Measurements from ENCODE around the gene SMCO2. TPM values are rescaled to one million over a fixed set of nuclear protein-coding genes. Genes with fewer than 3 reads are reported as not detected.

SMCO2 gene
- total and polyA plus RNA-seq, 2 of the 4 experiments (the other 2 are of a cell fraction) = 0.19 TPM; not detected in 1

DNA sequence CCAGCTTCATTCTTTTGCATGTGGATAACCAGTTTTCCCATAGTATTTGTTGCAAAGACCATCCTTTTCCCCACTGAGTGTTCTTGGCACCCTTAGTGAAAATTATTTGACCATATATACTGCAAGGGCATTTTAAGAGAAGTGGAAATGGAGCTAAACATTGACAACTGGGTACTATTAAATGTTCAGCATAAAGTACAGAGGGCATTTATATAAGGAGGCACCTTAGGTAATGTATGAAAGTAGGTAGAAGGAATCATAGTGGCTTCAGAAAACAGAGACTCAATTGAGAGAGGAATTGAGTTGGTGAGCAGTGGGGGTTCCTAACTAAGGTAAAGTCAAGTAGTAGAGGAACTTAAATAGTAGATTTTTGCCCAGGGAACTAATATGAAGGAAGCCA, 34.5 kb upstream of the SMCO2 start:
- no peaks in the 10 kb centered on the region for H3K4me1 ChIP-seq (ENCODE audit: control insufficient read depth, insufficient read depth, low read length)
- H4K91ac ChIP-seq (ENCODE audit: insufficient read depth, low read depth, low read length) = no peak overlapping the region
- intact Hi-C loops (cut with micrococcal nuclease) (no loop called here), dilution Hi-C loops (cut with HindIII; ENCODE audit: low sequenced_read_pairs, unreplicated experiment) (no loop called here), in situ Hi-C loops (cut with MboI; ENCODE audit: low sequenced_read_pairs) (no loop called here)
- no peaks in the 10 kb centered on the region for H3K27me3 ChIP-seq (ENCODE audit: control insufficient read depth, insufficient read depth, low read length)
- ATAC-seq (ENCODE audit: low read depth) = no peak
- DNase-seq = no peak
- no peak overlapping the region for H3K18ac ChIP-seq (ENCODE audit: low read depth, low read length)
- H4K5ac ChIP-seq (ENCODE audit: low read depth, low read length) = no peak overlapping the region
- no TSS peak for BruUV-seq (replicated peaks)
- no peak overlapping the region for H3K23ac ChIP-seq (ENCODE audit: low read depth, low read length)
- no peak overlapping the region for H2AK5ac ChIP-seq (ENCODE audit: low read depth, low read length)
- no peaks in the 10 kb centered on the region for H4K20me1 ChIP-seq (ENCODE audit: insufficient read depth, low read length)
- no peak overlapping the region for H4K8ac ChIP-seq (ENCODE audit: low read depth in 2 of 2, low read length in 2 of 2)
- no peak overlapping the region for H3K9ac ChIP-seq (ENCODE audit: low read depth, low read length)
- H3K4me2 ChIP-seq (ENCODE audit: low read depth, low read length) = no peak overlapping the region
- H2BK15ac ChIP-seq (ENCODE audit: low read depth, low read length) = no peak overlapping the region
- no peaks in the 10 kb centered on the region for H3K9me1 ChIP-seq (ENCODE audit: insufficient read depth, low read length)
- H2BK20ac ChIP-seq (ENCODE audit: low read depth, low read length) = no peak overlapping the region
- H2AFZ ChIP-seq (replicated peaks; ENCODE audit: low read length, poor library complexity) = no peak overlapping the region
- no peak overlapping the region for H2BK120ac ChIP-seq (ENCODE audit: low read depth, low read length)
- no peaks in the 10 kb centered on the region for H3K9me3 ChIP-seq (ENCODE audit: control insufficient read depth, insufficient read depth, low read length)
- no peak overlapping the region for H3K4ac ChIP-seq (ENCODE audit: low read depth, low read length)
- TF ChIP-seq RCOR1 (IDR thresholded peaks at IDR 0.05; ENCODE audit: insufficient replicate concordance, low read length) = no peak
- H3K79me1 ChIP-seq (ENCODE audit: low read depth in 1 of 2, low read length in 2 of 2) = no peaks in the 10 kb centered on the region
- ChIA-PET CTCF (no interaction called here), POLR2A (ENCODE audit: unreplicated experiment) (no interaction called here)
- H3K27ac ChIP-seq (ENCODE audit: insufficient read depth, low read length) = no peak overlapping the region
- H3K14ac ChIP-seq (replicated peaks; ENCODE audit: low read depth, low read length) = no peak overlapping the region
- H3K56ac ChIP-seq (ENCODE audit: extremely low read depth, insufficient read depth, low read length) = no peak overlapping the region
- H2AK9ac ChIP-seq (replicated peaks; ENCODE audit: low read depth, low read length, poor library complexity) = no peak overlapping the region
- no peak overlapping the region for H3K4me3 ChIP-seq (ENCODE audit: insufficient read depth, low read depth, low read length)
- H2BK5ac ChIP-seq (ENCODE audit: low read depth, low read length, poor library complexity, severe bottlenecking) = no peak overlapping the region
- H3K36me3 ChIP-seq (ENCODE audit: control insufficient read depth, insufficient read depth, low read length) = no peaks in the 10 kb centered on the region
